IgD-negative memory B cell (primary cell): ENCODE results near the gene RIMBP2. TPM values are rescaled to one million over a fixed set of nuclear protein-coding genes. Genes with fewer than 3 reads are reported as not detected.
"Not testable (repeated sequence)": the region's sequence is repeated elsewhere in the genome, so short reads cannot be mapped to it uniquely, and the experiment has no call there.

Source experiments
- H3K27ac Mint-ChIP-seq, 3 donors: one replicate each; pipeline ENCODE4 v1.8.0; 2020 to 2022; ENCODE audit warnings: mild to moderate bottlenecking in 3 of 3, mixed read lengths in 3 of 3, moderate library complexity in 1 of 3
- H3K27me3 Mint-ChIP-seq: one replicate; pipeline ENCODE4 v1.8.0; 2021; ENCODE audit warnings: mixed read lengths
- H3K36me3 Mint-ChIP-seq: one replicate; pipeline ENCODE4 v1.8.0; 2020; ENCODE audit warnings: mild to moderate bottlenecking, mixed read lengths
- H3K4me1 Mint-ChIP-seq, 3 donors: one replicate each; pipeline ENCODE4 v1.8.0; 2020 to 2022; ENCODE audit warnings: mixed read lengths in 3 of 3, mild to moderate bottlenecking in 1 of 3
- H3K4me3 Mint-ChIP-seq, 4 donors: one replicate each; pipeline ENCODE4 v1.8.0; 2020 to 2022; ENCODE audit warnings: mild to moderate bottlenecking in 4 of 4, mixed read lengths in 4 of 4, moderate library complexity in 3 of 4
- H3K9me3 Mint-ChIP-seq, 3 donors: one replicate each; pipeline ENCODE4 v1.8.0; 2020 to 2021; ENCODE audit warnings: mixed read lengths in 3 of 3, mild to moderate bottlenecking in 1 of 3
- polyA plus RNA-seq: library from polyadenylated mRNA; unstranded; fragments of 300-500 nt; fragmentation: Illumina TruSeq; gene quantifications from one replicate; pipeline ENCODE4 v1.2.3, GENCODE V29; 2021

The RIMBP2 gene, protein sequence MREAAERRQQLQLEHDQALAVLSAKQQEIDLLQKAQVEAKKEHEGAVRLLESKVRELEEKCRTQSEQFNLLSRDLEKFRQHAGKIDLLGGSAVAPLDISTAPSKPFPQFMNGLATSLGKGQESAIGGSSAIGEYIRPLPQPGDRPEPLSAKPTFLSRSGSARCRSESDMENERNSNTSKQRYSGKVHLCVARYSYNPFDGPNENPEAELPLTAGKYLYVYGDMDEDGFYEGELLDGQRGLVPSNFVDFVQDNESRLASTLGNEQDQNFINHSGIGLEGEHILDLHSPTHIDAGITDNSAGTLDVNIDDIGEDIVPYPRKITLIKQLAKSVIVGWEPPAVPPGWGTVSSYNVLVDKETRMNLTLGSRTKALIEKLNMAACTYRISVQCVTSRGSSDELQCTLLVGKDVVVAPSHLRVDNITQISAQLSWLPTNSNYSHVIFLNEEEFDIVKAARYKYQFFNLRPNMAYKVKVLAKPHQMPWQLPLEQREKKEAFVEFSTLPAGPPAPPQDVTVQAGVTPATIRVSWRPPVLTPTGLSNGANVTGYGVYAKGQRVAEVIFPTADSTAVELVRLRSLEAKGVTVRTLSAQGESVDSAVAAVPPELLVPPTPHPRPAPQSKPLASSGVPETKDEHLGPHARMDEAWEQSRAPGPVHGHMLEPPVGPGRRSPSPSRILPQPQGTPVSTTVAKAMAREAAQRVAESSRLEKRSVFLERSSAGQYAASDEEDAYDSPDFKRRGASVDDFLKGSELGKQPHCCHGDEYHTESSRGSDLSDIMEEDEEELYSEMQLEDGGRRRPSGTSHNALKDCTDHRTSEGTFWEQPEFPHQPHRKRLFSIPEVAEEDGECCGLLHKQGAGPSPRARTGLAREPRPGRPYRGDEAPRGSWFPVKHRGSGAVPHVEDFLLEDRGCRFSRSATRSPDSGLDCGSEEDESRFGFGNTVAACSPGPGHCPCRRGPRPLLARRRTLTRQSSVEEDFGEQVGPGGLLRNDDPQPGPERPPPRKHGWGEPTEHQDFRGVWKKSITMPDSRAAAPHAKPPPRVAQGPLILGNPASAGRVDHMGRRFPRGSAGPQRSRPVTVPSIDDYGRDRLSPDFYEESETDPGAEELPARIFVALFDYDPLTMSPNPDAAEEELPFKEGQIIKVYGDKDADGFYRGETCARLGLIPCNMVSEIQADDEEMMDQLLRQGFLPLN (N-terminal part only)
- not detected for polyA plus RNA-seq

DNA sequence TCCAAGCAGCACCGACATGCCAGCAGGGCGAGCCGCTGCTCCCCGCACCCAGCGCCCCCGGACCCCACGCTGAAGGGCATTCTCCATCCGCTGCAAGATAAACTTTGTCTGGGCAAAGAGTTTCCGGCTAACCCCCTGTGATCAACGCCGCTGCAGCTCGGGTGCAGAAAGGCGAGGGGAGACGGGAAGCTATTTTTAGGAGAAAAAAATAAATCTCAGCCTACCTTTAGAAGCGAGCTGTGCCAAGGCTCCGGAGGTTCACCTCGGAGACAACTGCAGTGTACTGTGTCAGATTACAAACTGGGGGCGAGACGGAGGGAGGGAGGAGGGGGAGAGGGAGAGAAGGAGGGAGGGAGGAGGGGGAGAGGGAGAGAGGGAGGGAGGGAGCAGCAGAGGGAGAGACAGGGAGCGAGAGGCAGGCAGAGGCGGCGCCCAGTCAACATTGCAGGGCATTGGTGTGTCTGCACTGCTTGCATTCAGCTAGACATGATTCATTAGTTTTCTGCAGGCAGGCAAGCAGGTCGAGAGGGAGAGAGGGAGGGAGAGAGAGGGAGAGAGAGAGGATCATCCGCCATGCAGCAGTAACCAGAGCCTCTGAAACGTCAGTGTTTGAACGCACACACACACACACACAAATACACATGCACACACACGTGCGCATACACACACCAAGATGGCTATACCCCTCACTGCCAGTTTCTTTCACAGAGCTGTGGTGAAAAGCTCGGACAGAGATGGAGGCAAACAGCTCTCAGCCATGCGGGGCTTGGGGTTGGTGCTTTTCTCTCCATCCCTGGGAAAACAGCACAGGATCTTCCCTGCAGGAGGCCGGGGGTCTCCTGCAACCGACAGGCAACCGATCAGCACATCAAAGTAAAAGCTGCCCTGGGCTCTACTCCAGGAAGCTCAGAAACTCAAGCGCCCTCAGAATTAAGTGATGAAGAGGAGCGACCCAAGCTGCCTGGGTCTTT is at the start of gene RIMBP2:
Gene RIMBP2, minus strand, starts transcription at position 302 of the 971 bp plus-strand sequence. CDS start 237,286 bp downstream, outside the sequence.
- peak within 1 kb of the TSS in 1 of 4 donors; percentile 23 for H3K4me3 Mint-ChIP-seq
- H3K9me3 Mint-ChIP-seq, result peaks cover 0 to 3% (median 3%) of the 10 kb centered on the region in 3 donors
- H3K36me3 Mint-ChIP-seq, result no peaks in the 10 kb centered on the region
- H3K27me3 Mint-ChIP-seq, result peaks cover 32% of the 10 kb centered on the region
- peaks cover 0 to 2% (median 2%) of the 10 kb centered on the region in 3 donors for H3K4me1 Mint-ChIP-seq
- H3K27ac Mint-ChIP-seq, result no peak within 1 kb of the TSS

DNA sequence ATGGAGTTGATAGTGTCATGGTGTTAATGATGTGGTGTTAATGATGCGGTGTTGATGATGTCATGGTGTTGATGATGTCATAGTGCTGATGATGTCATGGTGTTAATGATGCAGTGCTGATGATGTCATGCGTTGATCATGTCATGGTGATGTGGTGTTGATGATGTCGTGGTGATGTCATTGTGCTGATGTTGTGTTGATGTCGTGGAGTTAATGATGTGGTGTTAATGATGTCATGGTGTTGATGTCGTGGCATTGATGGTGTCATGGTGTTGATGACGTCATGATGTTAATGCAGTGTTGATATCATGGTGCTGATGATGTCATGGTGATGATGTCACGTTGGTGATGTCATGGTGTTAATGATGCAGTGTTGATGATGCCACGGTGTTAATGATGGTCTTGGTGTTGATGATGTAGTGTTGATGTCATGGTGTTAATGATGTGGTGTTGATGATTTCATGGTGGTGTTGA is 49.1 kb upstream of the RIMBP2 start:
- Mint-ChIP-seq H3K27ac (no peak overlapping the region), H3K4me3 (no peak overlapping the region), H3K27me3 (peaks cover 13% of the 10 kb centered on the region), H3K9me3 (no peaks in the 10 kb centered on the region), H3K36me3 (no peaks in the 10 kb centered on the region), H3K4me1 (peaks cover 0 to 8% (median 0%) of the 10 kb centered on the region in 3 donors)

DNA sequence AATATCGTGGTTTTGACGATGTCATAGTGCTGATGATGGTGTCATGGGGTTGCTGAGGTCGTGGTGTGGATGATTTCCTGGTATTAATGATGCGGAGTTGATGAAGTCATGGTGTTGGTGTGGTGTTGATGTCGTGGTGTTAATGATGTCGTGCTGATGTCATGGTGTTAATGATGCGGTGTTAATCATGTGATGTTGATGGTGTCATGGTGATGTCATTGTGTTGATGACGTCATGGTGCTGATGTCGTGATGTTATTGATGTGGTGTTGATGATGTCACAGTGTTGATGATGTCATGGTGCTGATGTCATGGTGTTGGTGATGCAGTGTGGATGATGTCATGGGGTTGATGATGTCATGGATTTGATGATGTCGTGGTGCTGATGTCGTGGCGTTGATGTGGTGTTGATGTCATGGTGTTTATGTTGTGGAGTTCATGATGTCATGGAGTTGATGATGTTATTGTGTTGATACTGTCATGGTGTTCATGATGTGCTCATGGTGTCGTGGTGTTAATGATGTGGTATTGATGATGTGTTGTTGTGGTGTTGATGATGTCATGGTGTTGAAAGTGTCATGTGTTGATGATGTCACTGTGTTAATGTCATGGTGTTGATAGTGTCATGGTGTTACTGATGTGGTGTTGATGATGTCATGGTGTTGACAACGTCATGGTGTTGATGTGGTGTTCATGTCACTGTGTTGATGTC is 48.5 kb upstream of the RIMBP2 start:
- H3K9me3 Mint-ChIP-seq, result no peaks in the 10 kb centered on the region
- H3K36me3 Mint-ChIP-seq, result no peaks in the 10 kb centered on the region
- peaks cover 0 to 8% (median 0%) of the 10 kb centered on the region in 3 donors for H3K4me1 Mint-ChIP-seq
- H3K4me3 Mint-ChIP-seq, result no peak overlapping the region
- H3K27ac Mint-ChIP-seq, result no peak overlapping the region
- H3K27me3 Mint-ChIP-seq, result peaks cover 13% of the 10 kb centered on the region

DNA sequence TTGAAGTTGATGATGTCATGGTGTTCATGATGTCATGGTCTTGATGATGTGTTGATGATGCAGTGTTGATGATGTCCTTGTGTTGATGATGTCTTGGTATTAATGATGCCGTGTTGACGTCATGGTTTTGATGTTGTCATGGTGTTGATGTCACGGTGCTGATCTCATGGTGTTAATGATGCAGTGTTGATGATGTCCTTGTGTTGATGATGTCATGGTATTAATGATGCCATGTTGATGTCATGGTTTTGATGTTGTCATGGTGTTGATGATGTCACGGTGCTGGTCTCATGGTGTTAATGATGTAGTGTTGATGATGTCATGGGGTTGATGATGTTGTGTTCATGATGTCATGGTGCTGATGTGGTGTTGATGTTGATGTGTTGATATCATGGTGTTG is 48.0 kb upstream of the RIMBP2 start:
- H3K27ac Mint-ChIP-seq, result no peak overlapping the region
- H3K36me3 Mint-ChIP-seq, result no peaks in the 10 kb centered on the region
- H3K4me1 Mint-ChIP-seq, result peaks cover 0 to 8% (median 0%) of the 10 kb centered on the region in 3 donors
- no peaks in the 10 kb centered on the region for H3K9me3 Mint-ChIP-seq
- H3K4me3 Mint-ChIP-seq, result no peak overlapping the region
- H3K27me3 Mint-ChIP-seq, result peaks cover 13% of the 10 kb centered on the region

DNA sequence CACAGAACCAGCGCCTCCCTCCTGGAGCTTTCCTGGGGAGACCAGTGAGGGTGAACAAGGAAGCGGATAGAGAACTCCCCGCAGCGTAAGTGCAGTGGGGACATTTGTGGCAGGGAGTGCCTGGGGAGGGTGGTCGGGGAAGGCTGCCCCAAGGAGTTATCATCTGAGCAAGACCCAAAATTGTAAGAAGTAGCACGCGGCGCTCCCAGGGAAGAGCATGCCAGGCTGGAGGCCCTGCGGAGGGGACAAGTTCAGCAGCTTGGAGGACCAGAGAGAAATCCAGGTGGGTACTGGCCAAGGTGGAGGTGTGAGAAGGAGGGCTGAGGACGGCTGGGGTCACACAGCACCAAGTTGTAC is 46.2 kb upstream of the RIMBP2 start:
- Mint-ChIP-seq H3K36me3 (no peaks in the 10 kb centered on the region), H3K4me3 (peak overlapping the region in 1 of 4 donors; percentile 29), H3K27me3 (peaks cover 10% of the 10 kb centered on the region), H3K4me1 (peaks cover 0 to 8% (median 0%) of the 10 kb centered on the region in 3 donors), H3K9me3 (no peaks in the 10 kb centered on the region), H3K27ac (no peak overlapping the region)

DNA sequence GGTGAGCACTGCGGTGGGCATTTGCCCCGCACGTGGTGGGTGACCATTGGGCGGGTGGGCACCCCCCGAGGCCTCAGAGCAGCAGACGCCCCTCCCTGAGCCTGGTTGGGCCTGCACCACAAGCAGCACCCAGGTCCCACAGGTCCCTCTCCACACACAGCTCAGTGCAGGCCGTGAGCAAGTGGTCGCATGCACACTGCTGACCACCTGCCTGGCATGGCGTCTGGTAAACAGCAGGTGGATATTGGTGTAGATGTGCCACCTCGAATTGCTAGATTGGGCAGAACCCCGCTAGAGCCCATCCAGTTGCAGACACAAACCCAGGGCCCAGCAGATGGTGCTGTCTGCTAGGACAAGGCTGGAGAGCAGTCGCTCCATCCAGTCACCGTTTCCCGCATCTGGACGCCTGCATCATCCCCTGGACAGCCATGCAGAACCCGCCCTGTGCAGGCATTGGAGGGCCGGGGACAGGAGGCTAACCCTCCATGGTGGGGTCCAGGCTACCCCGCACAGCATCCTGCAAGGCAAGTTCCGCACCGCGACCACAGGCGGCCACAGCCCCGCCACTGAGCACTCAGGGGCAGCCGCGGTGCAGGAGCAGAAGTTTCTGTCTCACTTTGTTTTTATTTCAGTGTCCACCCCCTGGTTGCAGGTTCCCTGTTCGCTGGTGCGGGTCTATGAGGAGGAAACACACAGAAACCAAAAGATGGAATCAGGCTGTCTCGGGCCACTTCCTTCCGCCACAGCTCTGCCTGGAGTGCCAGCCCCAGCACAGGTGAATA is 45.6 kb upstream of the RIMBP2 start:
- Mint-ChIP-seq H3K36me3 (no peaks in the 10 kb centered on the region), H3K4me1 (peaks cover 0 to 8% (median 0%) of the 10 kb centered on the region in 3 donors), H3K4me3 (peak overlapping the region in 1 of 4 donors; percentile 44), H3K27me3 (peaks cover 10% of the 10 kb centered on the region), H3K27ac (no peak overlapping the region), H3K9me3 (no peaks in the 10 kb centered on the region)

DNA sequence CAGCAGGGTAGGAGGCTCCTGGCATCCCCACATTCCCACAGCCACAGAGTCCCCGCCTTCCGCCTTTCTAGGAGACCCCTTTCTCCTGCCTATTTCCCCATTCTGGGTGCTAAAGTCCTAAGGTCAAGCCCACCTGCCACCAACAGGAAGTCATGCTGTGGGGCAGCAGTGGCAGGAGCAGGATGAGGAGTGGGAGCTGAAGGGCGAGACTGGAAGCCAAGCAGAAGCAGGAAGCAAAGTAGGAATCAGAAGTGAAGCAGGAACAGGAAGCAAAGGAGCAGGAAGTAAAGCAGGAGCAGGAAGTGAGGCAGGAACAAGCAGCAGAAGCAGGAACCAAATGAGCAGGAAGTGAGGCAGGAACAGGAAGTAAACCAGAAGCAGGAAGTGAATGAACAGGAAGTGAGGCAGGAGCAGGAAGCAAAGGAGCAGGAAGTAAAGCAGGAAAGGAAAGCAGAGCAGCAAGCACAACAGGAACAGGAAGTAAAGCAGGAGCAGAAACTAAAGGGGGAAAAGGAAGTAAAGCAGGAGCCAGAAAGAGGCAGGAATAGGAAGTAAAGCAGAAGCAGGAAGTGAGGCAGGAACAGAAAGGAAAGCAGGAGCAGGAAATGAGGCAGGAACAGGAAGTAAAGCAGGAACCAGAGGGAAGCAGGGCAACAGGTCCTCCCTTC is 38.3 kb upstream of the RIMBP2 start:
- Mint-ChIP-seq H3K27ac (peak overlapping the region in 2 of 3 donors; percentile 84 to 98), H3K4me1 (peaks cover 7 to 11% (median 9%) of the 10 kb centered on the region in 3 donors), H3K27me3 (no peaks in the 10 kb centered on the region), H3K9me3 (peaks cover 2 to 9% (median 5%) of the 10 kb centered on the region in 3 donors), H3K36me3 (no peaks in the 10 kb centered on the region), H3K4me3 (peak overlapping the region in 1 of 4 donors; percentile 0)

DNA sequence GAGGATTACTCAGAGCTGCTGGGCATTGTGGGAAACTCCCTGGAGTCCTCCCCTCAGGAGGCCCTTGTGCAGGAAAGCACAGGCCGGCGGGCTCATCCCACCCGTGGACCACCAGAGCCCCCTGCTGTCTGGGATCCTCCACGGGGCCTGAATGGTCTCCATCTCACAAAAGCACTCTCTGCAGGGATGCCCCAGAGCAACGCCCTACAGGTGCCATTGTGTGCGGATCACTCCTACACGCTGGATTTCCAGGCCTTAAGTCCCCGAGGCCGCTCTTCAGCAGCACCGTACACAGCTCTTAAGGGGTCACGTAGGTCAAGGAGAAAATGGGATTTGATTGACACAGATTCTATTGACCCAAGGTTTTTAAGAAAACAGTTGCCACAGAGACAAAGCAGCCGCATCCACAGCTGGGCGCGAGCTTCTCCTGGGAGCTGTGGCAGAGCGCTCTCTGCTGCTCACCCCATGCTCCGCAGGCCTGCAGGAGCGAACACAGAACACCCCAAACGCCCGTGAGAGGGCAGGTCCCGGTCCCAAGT is 36.7 kb upstream of the RIMBP2 start:
- H3K27ac Mint-ChIP-seq, result no peak overlapping the region
- peaks cover 2 to 9% (median 5%) of the 10 kb centered on the region in 3 donors for H3K9me3 Mint-ChIP-seq
- no peaks in the 10 kb centered on the region for H3K27me3 Mint-ChIP-seq
- H3K36me3 Mint-ChIP-seq, result no peaks in the 10 kb centered on the region
- peak overlapping the region in 1 of 4 donors; percentile 65 for H3K4me3 Mint-ChIP-seq
- H3K4me1 Mint-ChIP-seq, result peaks cover 7 to 11% (median 9%) of the 10 kb centered on the region in 3 donors

DNA sequence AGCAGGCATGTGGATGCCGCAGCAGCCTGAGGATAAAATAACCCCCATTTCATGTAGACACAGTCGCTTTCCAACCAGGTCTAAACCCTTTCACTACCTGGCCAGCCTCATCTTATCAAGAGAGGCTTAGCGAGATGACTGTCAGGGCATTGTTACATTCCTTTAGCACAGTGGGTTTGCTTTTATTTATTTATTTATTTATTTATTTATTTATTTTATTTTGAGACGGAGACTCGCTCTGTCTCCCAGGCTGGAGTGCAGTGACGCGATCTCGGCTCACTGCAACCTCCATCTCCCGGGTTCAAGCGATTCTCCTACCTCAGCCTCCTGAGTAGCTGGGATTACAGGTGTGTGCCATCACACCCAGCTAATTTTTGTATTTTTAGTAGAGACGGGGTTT is 35.9 kb upstream of the RIMBP2 start:
- peaks cover 7 to 11% (median 9%) of the 10 kb centered on the region in 3 donors for H3K4me1 Mint-ChIP-seq
- not testable (repeated sequence) for H3K27ac Mint-ChIP-seq, H3K4me3 Mint-ChIP-seq, H3K36me3 Mint-ChIP-seq, H3K9me3 Mint-ChIP-seq, H3K27me3 Mint-ChIP-seq

DNA sequence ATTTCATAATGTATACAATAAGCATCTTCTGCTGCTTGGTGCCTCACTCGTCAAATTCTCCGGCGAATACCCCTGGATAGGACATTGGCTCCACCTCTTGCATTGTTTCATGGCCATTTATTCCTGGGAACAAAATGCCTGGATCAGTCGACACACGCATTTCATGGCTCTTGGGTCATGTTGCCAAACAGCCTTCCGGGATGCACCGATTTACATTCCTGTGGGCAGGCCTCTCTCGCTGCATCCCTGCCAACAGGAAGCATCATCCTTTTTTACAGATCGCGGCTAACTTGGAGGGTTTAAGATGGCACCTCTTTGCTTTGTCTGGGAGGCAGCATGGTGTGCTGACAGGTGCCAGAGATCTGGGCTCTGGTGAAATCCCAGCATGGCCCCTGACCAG is 32.7 kb upstream of the RIMBP2 start:
- Mint-ChIP-seq H3K4me3 (no peak overlapping the region), H3K27ac (no peak overlapping the region), H3K9me3 (peaks cover 1 to 3% (median 3%) of the 10 kb centered on the region in 3 donors), H3K36me3 (no peaks in the 10 kb centered on the region), H3K4me1 (peaks cover 7 to 9% (median 8%) of the 10 kb centered on the region in 3 donors), H3K27me3 (peaks cover 2% of the 10 kb centered on the region)

DNA sequence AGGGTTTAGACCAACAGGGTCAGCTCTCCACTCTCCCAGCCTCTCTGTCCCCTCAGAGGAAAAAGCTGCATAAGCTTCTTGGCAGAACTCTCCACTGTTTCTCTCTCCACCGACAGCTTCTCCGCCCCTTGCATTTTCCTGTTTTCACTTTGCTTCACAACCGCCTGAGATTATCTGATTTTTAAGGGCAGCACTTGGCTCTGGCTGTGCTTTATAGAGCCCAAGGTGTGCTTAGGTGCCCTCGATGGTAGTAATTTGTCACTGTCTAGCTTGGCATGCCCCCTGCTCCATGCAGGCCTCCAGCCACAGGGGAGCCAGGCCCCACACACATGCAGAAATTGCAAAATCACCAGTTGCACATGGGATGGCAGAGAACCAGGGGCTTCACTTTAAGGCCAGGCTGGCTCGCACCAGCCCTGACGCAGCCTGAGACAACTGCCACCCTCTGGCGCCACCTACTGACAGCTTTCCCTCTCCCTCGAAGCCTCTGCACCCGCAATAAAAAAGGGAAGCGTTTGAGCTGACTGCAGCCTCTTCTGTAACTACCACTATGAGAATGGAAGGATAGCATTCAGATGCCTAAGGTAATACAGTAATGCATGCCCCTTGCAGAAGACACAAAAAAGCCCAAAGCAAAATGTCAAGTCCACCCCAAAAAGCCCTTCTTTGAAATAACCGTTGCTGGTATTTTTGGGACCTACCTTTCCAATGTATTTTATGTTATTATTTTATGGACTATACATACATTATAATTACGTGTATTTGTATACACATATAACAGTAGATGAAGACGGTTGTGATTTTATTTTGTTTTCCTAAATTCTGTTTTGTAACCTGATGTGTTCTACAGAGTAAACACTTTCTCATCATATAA is 32.0 kb upstream of the RIMBP2 start:
- Mint-ChIP-seq H3K36me3 (no peaks in the 10 kb centered on the region), H3K4me1 (peaks cover 7 to 9% (median 8%) of the 10 kb centered on the region in 3 donors), H3K27ac (no peak overlapping the region), H3K4me3 (peak overlapping the region in 2 of 4 donors; percentile 13 to 29), H3K27me3 (peaks cover 2% of the 10 kb centered on the region), H3K9me3 (peaks cover 0 to 5% (median 3%) of the 10 kb centered on the region in 3 donors)
